Upper lobe of left lung (tissue), 6 donors: ENCODE results near the gene EPHB2. TPM values are rescaled to one million over a fixed set of nuclear protein-coding genes. Genes with fewer than 3 reads are reported as not detected.
A peak's percentile ranks its signal among the peaks of the same experiment; 100 is the strongest.
"Not testable (repeated sequence)": the region's sequence is repeated elsewhere in the genome, so short reads cannot be mapped to it uniquely, and the experiment has no call there.

ENCODE experiments used
- ATAC-seq, 2 donors: fragments of 200-7000 bp; cut with Tn5 transposase; one replicate each; pipeline ENCODE4 v1.9.1; 2022; ENCODE audit warnings: mild to moderate bottlenecking in 2 of 2, moderate library complexity in 2 of 2; ENCODE audit not compliant: low FRiP score in 2 of 2
- DNase-seq, 2 donors: peaks; one replicate each; pipeline ENCODE4 v3.0.0-alpha.2; 2019 to 2020
- H3K27ac ChIP-seq, 4 donors: fragments of 200-600 bp; sonication (generic); one replicate each; pipeline ENCODE4 v1.5.1; 2016 to 2019
- H3K27me3 ChIP-seq, 4 donors: fragments of 200-600 bp; sonication (generic); one replicate each; pipeline ENCODE4 v1.5.1; 2017 to 2019
- H3K36me3 ChIP-seq, 4 donors: fragments of 200-600 bp; sonication (generic); one replicate each; pipeline ENCODE4 v1.5.1; 2016 to 2019
- H3K4me1 ChIP-seq, 4 donors: fragments of 200-600 bp; sonication (generic); one replicate each; pipeline ENCODE4 v1.5.1; 2018 to 2019
- H3K4me3 ChIP-seq, 4 donors: fragments of 200-600 bp; sonication (generic); one replicate each; pipeline ENCODE4 v1.5.1; 2017 to 2019; ENCODE audit warnings: mild to moderate bottlenecking in 2 of 4, moderate library complexity in 1 of 4
- H3K9me3 ChIP-seq, 4 donors: fragments of 200-600 bp; sonication (generic); one replicate each; pipeline ENCODE4 v1.5.1; 2018 to 2019
- EP300 ChIP-seq, 4 donors: sonication (generic); formaldehyde crosslinking; IDR thresholded peaks; one replicate each; pipeline ENCODE4 v1.5.1; 2017; ENCODE audit warnings: antibody characterized with exemption in 4 of 4, control low read depth in 2 of 4
- POLR2A ChIP-seq, 4 donors: fragments of 450-650 bp; IDR thresholded peaks; one replicate each; pipeline ENCODE4 v1.5.1; 2016 to 2017; ENCODE audit warnings: antibody characterized with exemption in 4 of 4, mild to moderate bottlenecking in 2 of 4
- POLR2AphosphoS5 ChIP-seq, 2 donors: sonication (generic); formaldehyde crosslinking; IDR thresholded peaks; one replicate each; pipeline ENCODE4 v1.5.1; 2017; ENCODE audit warnings: antibody characterized with exemption in 2 of 2
- WGBS, 2 donors: methylation state at CpG; one replicate each; pipeline ENCODE4 v1.1.5; 2017 to 2018; 5-methylcytosine and 5-hydroxymethylcytosine counted together
- total RNA-seq, 6 donors: library from RNA; depleted of rRNA in 4 of 6; stranded (reverse); fragments of >200 nt in 4 of 6; gene quantifications; one replicate each; pipeline versions ENCODE4 v1.1.0 to v1.2.1, GENCODE V29; 2016 to 2021
- TF ChIP-seq, protein P1 (sequence below), 6 experiments: fragments of 450-650 bp in 4 of 6; fragments of 200-600 bp in 2 of 6; sonication (generic) in 2 of 6; IDR thresholded peaks; one replicate each; pipeline ENCODE4 v1.5.1; 2016 to 2019; ENCODE audit warnings: antibody characterized with exemption in 6 of 6
- donor health status: DM: no; HTN: no; CAD: no; lungs with moderate emphysema.
- donor health status: DM: no; HTN: yes; CAD: no; lungs with severe emphysema.

Gene EPHB2
- total RNA-seq, 6 donors from 2014 or later = 1.0 to 8.8 (median 5.6) TPM

DNA sequence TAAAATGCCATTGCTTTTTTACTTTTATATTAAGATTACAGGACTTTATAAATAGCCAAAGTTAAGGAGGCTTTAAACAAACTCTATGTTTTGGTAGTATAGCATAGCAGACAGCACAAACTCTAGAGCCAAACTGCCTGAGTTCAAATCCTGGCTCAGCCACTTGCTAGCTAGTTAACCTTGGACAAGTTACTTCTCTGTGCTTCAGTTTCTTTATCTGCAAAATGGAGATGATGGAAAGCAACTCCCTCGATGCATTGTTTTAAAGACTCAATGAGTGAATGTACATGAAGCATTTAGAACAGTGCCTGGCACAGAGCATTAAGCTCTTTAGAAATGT is 36.3 kb upstream of the EPHB2 start:
- 37 to 52% methylated on average over 1 of the region's 1 CpG for WGBS, 2 donors
- DNase-seq = no peak
- ATAC-seq = no peak
- Histone ChIP-seq H3K27me3 (peaks cover 0 to 18% (median 2%) of the 10 kb centered on the region in 4 donors), H3K27ac (no peak overlapping the region), H3K36me3 (no peaks in the 10 kb centered on the region), H3K4me1 (no peaks in the 10 kb centered on the region), H3K4me3 (no peak overlapping the region), H3K9me3 (no peaks in the 10 kb centered on the region)
- TF ChIP-seq POLR2A (IDR thresholded peaks at IDR 0.05) (no peak), EP300 (IDR thresholded peaks at IDR 0.05) (no peak), POLR2AphosphoS5 (IDR thresholded peaks at IDR 0.05) (no peak)
- TF ChIP-seq, protein P1, sequence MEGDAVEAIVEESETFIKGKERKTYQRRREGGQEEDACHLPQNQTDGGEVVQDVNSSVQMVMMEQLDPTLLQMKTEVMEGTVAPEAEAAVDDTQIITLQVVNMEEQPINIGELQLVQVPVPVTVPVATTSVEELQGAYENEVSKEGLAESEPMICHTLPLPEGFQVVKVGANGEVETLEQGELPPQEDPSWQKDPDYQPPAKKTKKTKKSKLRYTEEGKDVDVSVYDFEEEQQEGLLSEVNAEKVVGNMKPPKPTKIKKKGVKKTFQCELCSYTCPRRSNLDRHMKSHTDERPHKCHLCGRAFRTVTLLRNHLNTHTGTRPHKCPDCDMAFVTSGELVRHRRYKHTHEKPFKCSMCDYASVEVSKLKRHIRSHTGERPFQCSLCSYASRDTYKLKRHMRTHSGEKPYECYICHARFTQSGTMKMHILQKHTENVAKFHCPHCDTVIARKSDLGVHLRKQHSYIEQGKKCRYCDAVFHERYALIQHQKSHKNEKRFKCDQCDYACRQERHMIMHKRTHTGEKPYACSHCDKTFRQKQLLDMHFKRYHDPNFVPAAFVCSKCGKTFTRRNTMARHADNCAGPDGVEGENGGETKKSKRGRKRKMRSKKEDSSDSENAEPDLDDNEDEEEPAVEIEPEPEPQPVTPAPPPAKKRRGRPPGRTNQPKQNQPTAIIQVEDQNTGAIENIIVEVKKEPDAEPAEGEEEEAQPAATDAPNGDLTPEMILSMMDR (IDR thresholded peaks at IDR 0.05) = no peak

DNA sequence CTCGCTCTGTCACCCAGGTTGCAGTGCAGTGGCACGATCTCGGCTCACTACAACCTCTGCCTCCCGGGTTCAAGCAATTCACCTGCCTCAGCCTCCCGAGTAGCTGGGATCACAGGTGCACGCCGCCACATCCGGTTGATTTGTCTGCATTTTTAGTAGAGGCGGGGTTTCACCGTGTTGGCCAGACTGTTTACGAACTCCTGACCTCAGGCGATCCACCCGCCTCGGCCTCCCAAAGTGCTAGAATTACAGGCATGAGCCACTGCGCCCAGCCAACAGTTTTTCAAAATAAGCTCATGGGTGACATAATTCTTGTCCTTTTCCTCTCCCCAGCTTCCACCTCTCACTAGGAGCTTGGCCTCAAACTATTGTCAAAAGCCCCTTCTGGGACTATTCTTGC is 34.5 kb upstream of the EPHB2 start:
- H3K4me3 ChIP-seq, H3K27ac ChIP-seq, ATAC-seq, DNase-seq, H3K4me1 ChIP-seq, H3K9me3 ChIP-seq, H3K36me3 ChIP-seq: not testable (repeated sequence)
- peaks cover 0 to 21% (median 2%) of the 10 kb centered on the region in 4 donors for H3K27me3 ChIP-seq
- 85 to 93% methylated on average over 15 of the region's 15 CpGs for WGBS, 2 donors

DNA sequence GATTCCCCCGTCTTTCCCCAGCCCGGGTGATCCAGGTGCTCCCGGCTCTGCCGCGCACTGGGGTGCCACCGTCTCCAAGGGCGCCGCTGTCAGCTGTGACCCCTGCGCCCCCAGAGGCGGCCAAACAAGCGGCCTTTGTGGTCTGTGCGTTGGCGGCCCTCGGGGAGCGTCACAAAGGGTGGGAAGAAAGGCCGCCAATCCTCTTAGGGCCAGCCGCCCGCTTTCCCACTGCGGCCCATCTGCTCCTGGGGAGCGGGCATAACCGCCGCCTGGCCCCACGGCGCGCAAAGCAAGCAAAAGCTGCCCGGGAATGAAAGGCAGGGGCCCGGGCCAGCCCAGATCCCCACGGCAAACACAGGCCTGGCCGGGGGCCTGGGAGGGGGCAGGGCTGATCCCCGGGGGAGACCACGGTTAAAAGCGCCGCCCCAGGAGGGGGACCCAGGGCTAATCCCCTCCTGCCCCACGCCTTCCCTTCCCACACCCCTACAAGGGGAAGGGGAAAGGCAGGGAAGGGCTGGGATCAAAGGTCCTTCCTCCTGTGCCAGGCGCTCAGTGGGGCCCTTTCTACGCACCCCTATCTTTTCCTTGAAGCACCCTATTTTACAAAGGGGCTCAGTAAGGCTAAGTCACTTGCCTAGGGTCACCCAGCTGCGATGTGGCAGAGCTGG is 33.6 kb upstream of the EPHB2 start:
- Histone ChIP-seq H3K4me3 (no peak overlapping the region), H3K36me3 (no peaks in the 10 kb centered on the region), H3K27me3 (peaks cover 0 to 21% (median 2%) of the 10 kb centered on the region in 4 donors), H3K27ac (no peak overlapping the region), H3K4me1 (no peaks in the 10 kb centered on the region), H3K9me3 (no peaks in the 10 kb centered on the region)
- peak in 1 of 2 donors; percentile 74 for DNase-seq
- TF ChIP-seq, protein P1 (IDR thresholded peaks at IDR 0.05) = no peak
- TF ChIP-seq POLR2A (IDR thresholded peaks at IDR 0.05) (no peak), EP300 (IDR thresholded peaks at IDR 0.05) (no peak), POLR2AphosphoS5 (IDR thresholded peaks at IDR 0.05) (no peak)
- ATAC-seq = no peak
- 58 to 71% methylated on average over 11 to 37 of the region's 37 CpGs for WGBS, 2 donors

DNA sequence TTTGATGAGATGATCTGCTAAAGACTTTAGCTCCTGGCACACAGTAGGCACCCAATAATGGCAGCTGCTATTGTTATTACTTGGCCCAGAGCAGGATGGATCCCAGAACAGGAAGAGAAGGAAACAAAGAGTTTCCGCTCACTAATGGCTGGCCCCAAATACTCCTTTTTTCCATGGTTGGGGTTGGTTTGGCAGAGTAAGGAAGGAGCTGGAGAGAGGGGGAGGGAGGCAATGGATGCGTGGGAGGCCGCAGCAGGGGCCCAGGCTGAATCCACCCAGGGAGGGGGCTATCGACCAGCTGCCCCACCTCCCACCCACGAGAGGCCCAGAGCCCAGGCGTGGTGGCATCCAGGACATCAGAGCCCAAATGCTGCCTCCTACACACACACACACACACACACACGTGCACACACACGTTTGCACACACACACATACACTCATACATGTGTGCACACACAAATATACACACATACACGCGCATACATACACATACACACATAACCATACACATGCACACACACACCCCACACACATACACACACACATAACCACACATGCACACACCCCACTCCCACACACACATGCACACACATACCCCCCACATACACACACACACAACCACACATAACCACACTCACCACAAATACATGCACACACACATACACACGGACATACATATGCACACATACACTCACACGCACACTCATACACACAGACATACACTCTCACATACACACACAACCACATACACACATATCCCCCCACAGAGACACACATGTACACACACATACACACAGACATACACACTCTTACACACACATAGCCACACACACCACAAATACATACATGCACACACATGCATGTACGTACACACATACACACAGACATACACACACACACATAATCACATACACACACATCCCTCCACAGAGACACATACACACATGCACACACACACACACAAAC is 32.4 kb upstream of the EPHB2 start:
- Histone ChIP-seq H3K4me1 (no peaks in the 10 kb centered on the region), H3K4me3 (no peak overlapping the region), H3K36me3 (no peaks in the 10 kb centered on the region), H3K27ac (no peak overlapping the region), H3K9me3 (no peaks in the 10 kb centered on the region), H3K27me3 (peaks cover 0 to 15% (median 2%) of the 10 kb centered on the region in 4 donors)
- DNase-seq (peak in 1 of 2 donors; percentile 30), ATAC-seq (no peak)
- TF ChIP-seq EP300 (IDR thresholded peaks at IDR 0.05) (no peak), POLR2A (IDR thresholded peaks at IDR 0.05) (no peak), POLR2AphosphoS5 (IDR thresholded peaks at IDR 0.05) (no peak)
- TF ChIP-seq, protein P1 (IDR thresholded peaks at IDR 0.05) = no peak
- WGBS, 2 donors = 83% methylated on average over 13 of the region's 13 CpGs

DNA sequence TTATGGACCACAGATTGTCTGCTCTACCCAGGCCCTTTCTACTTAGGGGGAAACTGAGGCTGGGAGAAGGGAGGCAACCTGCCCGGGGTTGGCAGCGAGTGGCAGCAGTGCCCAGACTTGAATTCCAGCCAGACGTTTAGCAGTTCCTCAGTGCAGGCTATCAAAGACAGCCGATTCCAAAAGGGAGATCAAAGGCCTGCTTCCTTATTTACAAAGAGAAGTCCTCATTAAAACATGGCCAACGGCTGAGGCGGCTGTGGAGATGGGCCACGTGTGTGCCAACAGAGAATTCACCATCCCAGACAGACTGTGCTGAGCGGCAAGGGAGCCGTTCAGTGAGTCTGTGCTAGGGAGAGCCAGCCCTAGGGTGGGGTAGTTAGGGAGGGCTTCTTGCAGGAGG is 29.9 kb upstream of the EPHB2 start:
- Histone ChIP-seq H3K4me3 (no peak overlapping the region), H3K4me1 (no peaks in the 10 kb centered on the region), H3K36me3 (no peaks in the 10 kb centered on the region), H3K9me3 (no peaks in the 10 kb centered on the region), H3K27me3 (peaks cover 0 to 10% (median 0%) of the 10 kb centered on the region in 4 donors), H3K27ac (no peak overlapping the region)
- no peak for TF ChIP-seq POLR2AphosphoS5 (IDR thresholded peaks at IDR 0.05)
- no peak for TF ChIP-seq POLR2A (IDR thresholded peaks at IDR 0.05)
- TF ChIP-seq EP300 (IDR thresholded peaks at IDR 0.05) = no peak
- TF ChIP-seq, protein P1 (IDR thresholded peaks at IDR 0.05) = no peak
- ATAC-seq (no peak), DNase-seq (no peak)
- WGBS, 2 donors = 47 to 49% methylated on average over 9 of the region's 9 CpGs
